Osteocyte (in vitro differentiated cells): Measurements from ENCODE around the gene ZNF207. TPM values are rescaled to one million over a fixed set of nuclear protein-coding genes. Genes with fewer than 3 reads are reported as not detected.

Experiments
- DNase-seq: peaks from one replicate; pipeline ENCODE4 v3.0.0; 2021; ENCODE audit warnings: mixed read lengths; ENCODE audit not compliant: unreplicated experiment; ENCODE audit errors: extremely low spot score
- H3K27ac Mint-ChIP-seq: one replicate; pipeline ENCODE4 v1.8.0; 2021; ENCODE audit warnings: mild to moderate bottlenecking, mixed read lengths; ENCODE audit not compliant: unreplicated experiment
- H3K27me3 Mint-ChIP-seq: one replicate; pipeline ENCODE4 v1.8.0; 2021; ENCODE audit warnings: mixed read lengths; ENCODE audit not compliant: unreplicated experiment
- H3K36me3 Mint-ChIP-seq: one replicate; pipeline ENCODE4 v1.8.0; 2021; ENCODE audit warnings: mixed read lengths; ENCODE audit not compliant: unreplicated experiment
- H3K4me1 Mint-ChIP-seq: one replicate; pipeline ENCODE4 v1.8.0; 2021; ENCODE audit warnings: mixed read lengths; ENCODE audit not compliant: unreplicated experiment
- H3K4me3 Mint-ChIP-seq: one replicate; pipeline ENCODE4 v1.8.0; 2021; ENCODE audit warnings: mild to moderate bottlenecking, moderate library complexity, mixed read lengths; ENCODE audit not compliant: unreplicated experiment
- H3K9me3 Mint-ChIP-seq: one replicate; pipeline ENCODE4 v1.8.0; 2021; ENCODE audit warnings: mixed read lengths; ENCODE audit not compliant: unreplicated experiment
- total RNA-seq: library from RNA; stranded (reverse); gene quantifications from 2 replicates; pipeline ENCODE4 v1.2.1, GENCODE V29; 2021
- TF ChIP-seq, protein P1 (sequence below): fragments of 200-600 bp; sonication (generic); IDR thresholded peaks from 2 replicates; pipeline ENCODE4 v1.5.0; 2021; ENCODE audit warnings: antibody characterized with exemption, mild to moderate bottlenecking, moderate library complexity

The ZNF207 gene
- total RNA-seq, 1 donor from 2014 or later: 153 TPM

DNA sequence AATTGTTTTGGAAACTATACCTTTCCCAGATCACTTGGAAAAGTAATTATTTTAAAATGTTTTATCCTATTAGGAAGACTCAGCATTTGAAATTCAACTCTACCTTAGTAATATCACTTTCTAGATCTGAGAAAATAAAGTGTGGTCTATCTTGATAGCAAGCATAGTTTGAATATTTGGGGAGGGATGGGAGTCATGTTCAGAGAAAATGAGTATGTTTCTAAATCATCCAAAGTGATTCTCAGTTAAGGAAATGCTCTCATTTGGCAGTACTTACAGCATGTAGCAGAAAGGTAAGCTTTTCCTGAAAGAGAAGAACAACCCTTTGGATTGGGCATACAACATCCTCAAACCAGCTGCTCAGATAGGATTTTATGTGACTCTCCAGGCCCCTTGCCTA lies 14.9 kb upstream of the ZNF207 start:
- no peak overlapping the region for H3K27ac Mint-ChIP-seq
- H3K9me3 Mint-ChIP-seq: no peaks in the 10 kb centered on the region
- no peak for DNase-seq
- H3K27me3 Mint-ChIP-seq: no peaks in the 10 kb centered on the region
- TF ChIP-seq, protein P1, sequence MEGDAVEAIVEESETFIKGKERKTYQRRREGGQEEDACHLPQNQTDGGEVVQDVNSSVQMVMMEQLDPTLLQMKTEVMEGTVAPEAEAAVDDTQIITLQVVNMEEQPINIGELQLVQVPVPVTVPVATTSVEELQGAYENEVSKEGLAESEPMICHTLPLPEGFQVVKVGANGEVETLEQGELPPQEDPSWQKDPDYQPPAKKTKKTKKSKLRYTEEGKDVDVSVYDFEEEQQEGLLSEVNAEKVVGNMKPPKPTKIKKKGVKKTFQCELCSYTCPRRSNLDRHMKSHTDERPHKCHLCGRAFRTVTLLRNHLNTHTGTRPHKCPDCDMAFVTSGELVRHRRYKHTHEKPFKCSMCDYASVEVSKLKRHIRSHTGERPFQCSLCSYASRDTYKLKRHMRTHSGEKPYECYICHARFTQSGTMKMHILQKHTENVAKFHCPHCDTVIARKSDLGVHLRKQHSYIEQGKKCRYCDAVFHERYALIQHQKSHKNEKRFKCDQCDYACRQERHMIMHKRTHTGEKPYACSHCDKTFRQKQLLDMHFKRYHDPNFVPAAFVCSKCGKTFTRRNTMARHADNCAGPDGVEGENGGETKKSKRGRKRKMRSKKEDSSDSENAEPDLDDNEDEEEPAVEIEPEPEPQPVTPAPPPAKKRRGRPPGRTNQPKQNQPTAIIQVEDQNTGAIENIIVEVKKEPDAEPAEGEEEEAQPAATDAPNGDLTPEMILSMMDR: no peak
- H3K4me1 Mint-ChIP-seq: peaks cover 5% of the 10 kb centered on the region
- peaks cover 34% of the 10 kb centered on the region for H3K36me3 Mint-ChIP-seq
- no peak overlapping the region for H3K4me3 Mint-ChIP-seq

DNA sequence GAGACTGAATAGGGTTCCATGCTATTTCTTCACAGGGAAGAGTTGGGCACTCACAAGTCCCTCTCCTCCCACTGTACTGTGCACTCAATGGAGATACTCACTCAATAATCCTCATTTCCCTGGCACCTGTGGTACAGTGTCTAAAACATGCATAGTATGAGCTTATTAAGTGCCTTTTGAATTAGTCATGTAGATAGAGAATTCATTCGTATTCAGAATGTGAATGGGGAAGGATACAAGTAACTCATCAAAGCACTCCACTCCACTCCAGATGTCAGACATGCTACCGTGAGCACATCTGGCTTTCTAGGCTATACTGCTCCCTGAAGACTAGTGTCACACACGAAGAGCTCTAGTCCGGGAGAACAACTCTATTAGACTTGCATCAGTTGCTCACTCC lies 14.3 kb upstream of the ZNF207 start:
- Mint-ChIP-seq H3K9me3 (no peaks in the 10 kb centered on the region), H3K27me3 (no peaks in the 10 kb centered on the region), H3K4me1 (peaks cover 5% of the 10 kb centered on the region), H3K4me3 (no peak overlapping the region), H3K36me3 (peaks cover 34% of the 10 kb centered on the region), H3K27ac (no peak overlapping the region)
- TF ChIP-seq, protein P1: no peak
- DNase-seq: no peak

DNA sequence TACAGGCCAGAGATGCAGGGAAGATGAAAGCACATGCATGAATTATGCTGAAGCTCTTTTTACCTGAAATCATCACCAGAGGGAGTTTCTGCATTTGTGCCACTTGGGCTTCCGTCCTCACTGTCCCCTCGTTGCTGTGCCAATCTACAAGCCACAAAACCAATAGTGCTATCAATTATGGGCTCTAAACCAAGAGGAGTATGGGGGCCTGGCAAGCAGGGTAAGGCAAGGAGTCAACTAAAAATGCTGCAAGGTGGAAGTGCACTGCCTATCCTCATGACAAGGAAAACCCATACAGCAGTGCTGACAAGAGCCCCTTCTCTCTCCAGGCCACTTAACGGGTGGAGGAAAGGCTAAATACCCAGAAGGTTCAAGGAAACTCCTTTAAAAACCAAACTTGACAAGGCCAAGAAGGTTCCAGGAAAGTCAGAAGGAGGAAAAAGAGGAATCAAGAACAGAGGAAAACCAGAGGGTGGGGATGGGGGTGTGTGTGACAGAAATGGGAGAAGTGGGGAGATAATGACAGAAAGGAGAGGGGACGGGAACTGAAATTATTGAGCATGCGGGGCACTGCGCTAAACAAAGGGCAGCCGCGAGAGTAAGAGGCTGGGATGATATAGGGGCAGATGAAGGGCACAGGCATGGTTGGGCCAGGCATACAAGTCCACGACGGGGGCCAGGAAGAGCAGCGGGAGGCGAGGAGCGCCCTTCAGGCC lies 8.7 kb upstream of the ZNF207 start:
- TF ChIP-seq, protein P1: peak; percentile 35
- no peaks in the 10 kb centered on the region for H3K9me3 Mint-ChIP-seq
- peak overlapping the region; percentile 90 for H3K4me3 Mint-ChIP-seq
- peak; percentile 10 for DNase-seq
- H3K27me3 Mint-ChIP-seq: no peaks in the 10 kb centered on the region
- H3K4me1 Mint-ChIP-seq: peaks cover 20% of the 10 kb centered on the region
- peaks cover 5% of the 10 kb centered on the region for H3K36me3 Mint-ChIP-seq
- H3K27ac Mint-ChIP-seq: peak overlapping the region; percentile 89

DNA sequence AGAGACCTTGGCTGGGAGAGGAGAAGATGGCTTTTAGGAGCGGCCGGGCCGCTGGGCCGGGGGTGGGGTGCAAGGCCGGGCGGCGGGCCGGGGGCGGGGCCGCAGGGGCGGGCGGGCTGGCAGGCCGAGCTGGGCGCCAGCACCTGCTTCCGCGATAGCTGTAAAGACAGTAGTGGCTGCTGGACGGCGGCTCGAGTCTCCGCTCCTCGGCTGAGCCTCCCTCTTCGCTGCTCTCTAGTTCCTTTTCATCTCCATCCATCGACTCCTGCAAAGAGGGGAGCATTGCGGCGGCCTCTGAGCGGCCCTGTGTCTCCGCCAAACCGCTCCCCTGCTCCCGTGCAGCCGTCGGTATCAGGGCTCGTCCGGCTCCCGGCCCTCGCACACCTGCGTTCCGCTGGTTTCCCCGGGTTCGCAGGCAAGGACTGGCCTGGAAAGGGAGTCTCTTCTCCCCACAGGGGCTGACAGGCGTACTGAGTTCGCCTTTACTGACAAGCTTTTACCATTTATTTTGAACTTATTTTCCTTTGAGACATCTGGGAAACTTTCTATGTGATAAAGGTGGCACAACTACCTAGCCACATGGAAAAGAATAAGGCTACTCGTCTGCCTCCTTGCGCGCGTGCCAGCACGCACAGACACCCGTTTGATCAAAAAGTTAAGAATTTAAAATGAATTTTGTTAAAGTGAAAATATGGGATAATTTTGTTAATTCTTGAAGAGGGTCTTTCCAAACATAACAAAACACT lies 7.9 kb upstream of the ZNF207 start, which contains the start of gene C17orf75:
Gene C17orf75, minus strand, starts transcription at position 317 of the 746 bp plus-strand sequence. Its CDS starts 34 bp downstream, at position 283.
- peaks cover 20% of the 10 kb centered on the region for H3K4me1 Mint-ChIP-seq
- H3K36me3 Mint-ChIP-seq: peaks cover 5% of the 10 kb centered on the region
- DNase-seq: peak; percentile 89
- H3K27ac Mint-ChIP-seq: peak within 1 kb of the TSS; percentile 89
- H3K27me3 Mint-ChIP-seq: no peaks in the 10 kb centered on the region
- peak within 1 kb of the TSS; percentile 90 for H3K4me3 Mint-ChIP-seq
- H3K9me3 Mint-ChIP-seq: no peaks in the 10 kb centered on the region
- TF ChIP-seq, protein P1: no peak
